GM21619 (cell line): ENCODE data around the gene ITPRIPL2.

ENCODE experiments used
- ATAC-seq: cut with Tn5 transposase; IDR thresholded peaks from one replicate; pipeline ENCODE4 v1.9.1; 2021; ENCODE audit not compliant: unreplicated experiment

Gene ITPRIPL2

DNA sequence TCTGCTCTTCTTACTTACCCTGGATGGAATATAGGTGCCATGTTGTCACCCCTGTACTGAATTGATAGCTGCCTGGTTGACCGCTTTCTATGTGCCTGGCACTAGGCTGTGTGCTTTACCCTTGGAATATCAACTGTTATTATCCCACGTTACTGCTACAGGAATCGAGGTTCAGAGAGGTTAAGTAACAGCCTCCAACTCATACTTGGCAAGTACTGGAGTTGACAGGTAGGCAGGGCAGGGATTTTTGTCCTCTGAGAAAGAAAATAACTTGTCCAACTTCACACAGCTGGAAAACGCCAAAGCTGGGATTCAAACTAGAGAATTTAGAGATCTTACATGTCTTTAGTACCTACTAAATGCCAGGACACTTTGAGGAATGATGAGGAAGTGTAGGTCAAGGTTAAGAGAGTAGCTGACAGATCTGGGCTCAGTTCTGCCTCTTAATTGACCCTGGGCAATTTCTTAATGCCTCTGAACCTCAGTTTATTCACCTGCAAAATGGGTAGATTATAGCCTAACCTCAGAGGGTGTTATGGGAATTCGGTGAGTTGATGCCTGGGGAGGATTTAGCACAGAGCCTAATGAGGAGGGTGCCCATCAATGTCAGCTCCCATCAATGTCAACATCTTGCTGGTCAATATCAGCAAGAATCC is 25.8 kb downstream of the ITPRIPL2 start:
- no peak for ATAC-seq

DNA sequence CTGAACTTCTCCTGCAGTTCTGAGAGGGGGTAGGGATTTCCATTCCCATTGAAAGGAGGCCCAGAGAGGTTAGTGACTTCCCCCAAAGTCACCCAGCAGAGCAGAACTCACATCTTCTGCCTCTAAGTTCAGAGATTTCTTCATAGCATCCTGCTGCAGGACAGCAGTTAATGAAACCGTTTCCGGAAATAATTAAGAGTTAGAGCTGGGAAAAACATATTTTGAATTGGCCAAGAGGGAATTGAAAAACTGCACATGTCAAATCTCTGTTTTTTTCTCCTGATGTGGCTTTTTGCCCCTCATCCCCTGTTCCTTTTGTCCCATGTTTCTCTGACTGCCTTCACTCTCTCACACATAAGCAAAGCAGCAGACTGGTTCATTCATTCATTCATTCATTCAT is 26.6 kb downstream of the ITPRIPL2 start:
- no peak for ATAC-seq

DNA sequence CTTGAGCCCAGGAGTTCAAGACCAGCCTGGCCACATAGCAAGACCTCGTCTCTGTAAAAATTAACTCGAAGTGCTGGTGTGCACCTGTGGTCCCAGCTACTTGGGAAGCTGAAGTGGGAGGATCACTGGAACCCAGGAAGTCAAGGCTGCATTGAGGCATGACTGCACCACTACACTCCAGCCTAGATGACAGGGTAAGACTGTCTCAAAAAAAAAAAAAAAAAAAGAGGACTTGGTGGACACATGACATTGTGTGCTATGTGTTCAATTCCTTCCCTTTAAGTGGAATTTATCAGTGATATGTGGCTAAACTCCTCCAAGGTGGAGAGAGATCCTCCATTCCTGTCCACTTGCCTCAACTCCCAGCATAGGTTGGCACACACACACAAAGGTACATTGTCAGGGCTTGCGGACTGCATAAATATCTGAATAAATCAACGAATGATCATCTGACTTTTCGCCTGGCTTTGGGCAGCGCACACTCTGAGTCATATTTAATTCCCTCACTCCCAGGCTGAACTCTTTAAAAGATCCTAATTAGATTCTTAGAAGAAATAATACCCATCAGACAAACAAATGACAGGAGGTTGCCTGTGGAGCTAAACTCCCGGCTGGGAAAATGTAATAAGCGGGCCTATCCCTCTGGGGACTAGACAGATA is 29.3 kb downstream of the ITPRIPL2 start:
- ATAC-seq: no peak

DNA sequence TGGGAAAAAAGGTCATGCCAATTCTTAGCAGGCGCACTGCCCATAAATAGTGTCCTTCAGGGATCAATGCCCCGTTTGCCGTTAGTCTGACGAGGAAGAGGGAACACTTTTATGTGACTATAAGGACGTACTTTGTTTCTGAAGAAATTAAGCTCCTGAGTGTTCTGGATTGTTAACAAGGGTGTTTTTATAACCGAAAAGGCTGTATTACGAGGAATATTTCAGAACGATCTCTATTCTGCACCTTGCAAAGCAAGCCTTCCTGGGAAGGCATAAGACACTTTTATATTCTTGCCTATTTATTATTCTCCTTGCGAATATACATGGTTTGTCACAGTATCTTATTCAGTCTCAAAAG is 29.8 kb downstream of the ITPRIPL2 start:
- ATAC-seq: no peak

DNA sequence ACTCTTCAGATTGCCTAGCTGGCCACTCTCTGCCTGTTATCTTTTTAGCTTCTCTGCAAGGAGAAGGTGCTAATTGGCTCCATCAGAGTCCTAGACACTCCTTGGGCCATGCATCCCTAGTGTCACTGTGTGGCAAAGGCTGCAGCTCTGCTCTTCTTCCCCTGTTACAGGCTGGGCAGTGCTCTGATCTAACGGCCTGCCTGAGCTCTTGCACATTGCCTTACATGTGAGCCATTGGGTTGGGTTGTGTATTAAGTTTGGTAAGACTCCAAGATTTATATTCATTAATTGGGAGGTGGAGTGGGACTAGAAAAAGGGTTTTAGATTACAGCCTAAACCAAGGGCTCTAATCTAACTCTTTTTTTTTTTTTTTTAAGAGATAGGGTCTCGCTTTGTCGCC is 31.2 kb downstream of the ITPRIPL2 start:
- no peak for ATAC-seq

DNA sequence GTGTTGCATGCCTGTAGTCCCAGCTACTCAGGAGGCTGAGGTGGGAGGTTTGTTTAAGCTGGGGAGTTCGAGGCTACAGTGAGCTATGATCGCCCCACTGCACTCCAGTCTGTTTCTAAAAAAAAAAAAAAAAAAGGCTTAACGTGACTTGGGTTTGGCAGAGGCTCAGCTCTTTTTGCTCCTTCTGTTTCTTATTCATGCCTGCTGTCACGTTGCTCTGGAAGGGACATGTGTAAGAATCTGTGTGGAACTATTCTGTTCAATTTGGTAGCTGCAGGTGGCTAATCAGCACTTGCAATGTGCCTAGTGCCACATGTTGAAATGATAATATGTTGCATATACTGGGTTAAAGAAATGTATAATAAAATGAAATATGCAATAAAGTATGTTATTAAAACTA is 33.4 kb downstream of the ITPRIPL2 start:
- no peak for ATAC-seq

DNA sequence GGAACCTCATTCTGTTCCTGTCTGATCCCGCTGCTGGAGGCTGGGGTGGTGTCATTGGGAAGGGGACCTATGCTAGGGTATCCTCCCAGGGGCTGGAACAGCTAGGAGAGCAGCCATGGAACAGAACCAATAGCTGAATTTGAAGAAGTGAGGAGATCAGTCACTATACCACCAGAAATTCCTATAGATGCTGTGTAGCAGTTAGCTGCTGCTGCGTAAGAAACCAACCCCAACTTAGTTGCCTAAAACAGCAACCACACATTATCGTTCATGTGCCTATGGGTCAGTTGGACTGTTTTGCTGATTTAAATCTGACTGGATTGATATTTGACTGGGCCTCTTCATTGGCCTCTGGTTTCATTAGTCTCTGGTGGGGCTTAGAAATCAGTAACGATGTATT is 33.9 kb downstream of the ITPRIPL2 start:
- ATAC-seq: no peak

DNA sequence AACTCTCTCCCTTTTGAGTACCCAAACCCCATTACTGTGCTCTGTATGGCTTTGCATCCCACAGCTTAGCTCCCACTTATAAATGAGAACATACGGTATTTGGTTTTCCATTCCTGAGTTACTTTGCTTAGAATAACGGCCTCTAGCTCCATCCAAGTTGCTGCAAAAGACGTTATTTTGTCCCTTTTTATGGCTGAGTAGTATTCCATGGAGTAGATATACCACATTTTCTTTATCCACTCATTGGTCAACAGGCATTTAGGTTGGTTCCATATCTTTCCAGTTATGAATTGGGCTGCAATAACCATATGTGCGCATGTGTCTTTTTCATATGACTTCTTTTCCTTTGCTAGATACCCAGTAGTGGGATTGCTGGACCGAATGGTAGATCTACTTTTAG is 34.4 kb downstream of the ITPRIPL2 start:
- ATAC-seq: no peak

DNA sequence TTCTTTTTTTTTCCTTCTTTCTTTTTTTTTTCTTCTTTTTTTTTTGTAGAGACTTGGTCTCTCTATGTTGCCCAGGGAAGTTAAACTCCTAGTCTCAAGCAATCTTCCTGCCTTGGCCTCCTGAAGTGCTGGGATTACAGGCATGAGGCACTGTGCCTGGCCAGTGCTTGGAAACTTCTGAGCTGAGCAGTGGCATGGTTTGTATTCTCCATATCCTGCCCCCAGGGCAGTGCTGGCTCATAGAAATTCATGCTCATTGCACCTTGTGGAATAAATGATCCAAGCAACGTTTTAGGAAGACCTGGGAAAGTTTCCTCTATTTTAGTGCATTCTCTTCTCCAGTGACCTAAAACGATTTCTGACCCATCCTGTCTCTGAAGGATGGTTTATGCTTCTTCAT is 37.5 kb downstream of the ITPRIPL2 start:
- no peak for ATAC-seq

DNA sequence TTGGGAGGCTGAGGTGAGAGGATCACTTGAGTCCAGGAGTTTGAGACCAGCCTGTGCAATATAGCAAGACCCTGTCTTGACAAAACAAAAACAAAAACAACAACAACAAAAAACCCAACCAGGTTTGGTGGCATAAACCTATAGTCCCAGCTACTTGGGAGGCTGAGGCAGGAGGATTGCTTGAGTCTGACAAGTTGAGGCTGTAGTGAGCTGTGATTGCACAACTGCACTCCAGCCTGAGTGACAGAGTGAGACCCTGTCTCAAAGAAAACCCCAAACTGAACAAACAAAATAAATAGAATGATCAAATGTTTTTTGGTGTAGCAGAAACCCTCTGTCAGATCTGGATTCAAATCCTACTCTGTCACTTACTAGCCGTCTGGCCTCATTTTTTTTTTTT is 38.3 kb downstream of the ITPRIPL2 start:
- ATAC-seq: no peak

DNA sequence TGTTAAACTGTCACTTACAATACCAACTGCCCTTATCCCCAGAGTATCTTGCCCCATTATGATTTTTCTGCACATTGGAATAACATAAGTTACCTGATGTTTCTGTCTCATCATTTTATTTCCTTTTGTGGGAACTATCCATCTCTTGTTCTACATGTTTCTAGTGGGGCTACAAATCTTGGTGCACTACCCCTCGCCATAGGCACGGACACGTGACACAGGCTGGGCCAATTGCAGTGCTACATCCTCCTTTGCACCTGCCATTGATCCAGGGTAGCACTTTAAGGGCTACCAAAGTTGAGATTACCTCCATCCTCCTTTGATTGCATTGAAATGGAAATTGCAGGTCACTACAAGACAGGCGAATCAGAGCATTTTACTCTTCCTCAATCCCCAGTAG is 40.1 kb downstream of the ITPRIPL2 start:
- no peak for ATAC-seq

DNA sequence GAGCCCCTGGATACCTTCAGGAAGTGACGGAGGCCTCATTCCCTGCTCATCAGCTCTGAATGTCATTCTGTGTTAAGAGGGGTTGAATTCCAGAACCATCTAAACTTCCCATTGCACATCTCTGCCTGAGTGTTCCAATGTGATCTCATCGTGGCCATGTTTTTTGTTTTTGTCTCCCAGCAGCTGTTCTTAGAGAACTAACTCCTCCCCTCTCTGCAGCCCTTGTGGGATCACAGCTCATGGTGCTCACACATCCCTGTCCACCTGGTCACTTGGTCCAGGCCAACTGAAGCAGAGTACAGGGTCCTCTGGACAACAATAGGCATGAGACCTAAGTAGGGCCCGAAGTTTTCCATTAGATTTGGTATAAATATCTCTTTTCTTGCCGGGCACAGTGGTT is 48.3 kb downstream of the ITPRIPL2 start:
- no peak for ATAC-seq

DNA sequence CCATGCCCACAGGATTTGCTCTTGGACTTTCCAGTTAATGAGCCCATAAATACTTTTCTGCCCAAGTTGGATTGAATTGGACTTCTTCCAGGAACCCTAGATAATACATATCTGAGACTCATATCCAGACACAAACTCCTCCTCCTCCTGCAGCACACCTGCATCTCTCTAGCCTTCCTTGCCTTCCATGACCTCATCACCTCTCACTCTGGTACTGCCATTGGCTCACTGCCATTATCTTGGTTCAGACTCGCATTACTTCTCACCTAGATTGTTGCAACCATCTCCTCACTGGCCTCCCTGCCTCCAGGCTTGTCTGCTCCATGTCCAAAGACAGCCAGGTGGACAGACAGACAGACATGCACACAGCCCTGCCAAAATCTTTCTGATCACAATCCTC is 49.5 kb downstream of the ITPRIPL2 start:
- no peak for ATAC-seq

DNA sequence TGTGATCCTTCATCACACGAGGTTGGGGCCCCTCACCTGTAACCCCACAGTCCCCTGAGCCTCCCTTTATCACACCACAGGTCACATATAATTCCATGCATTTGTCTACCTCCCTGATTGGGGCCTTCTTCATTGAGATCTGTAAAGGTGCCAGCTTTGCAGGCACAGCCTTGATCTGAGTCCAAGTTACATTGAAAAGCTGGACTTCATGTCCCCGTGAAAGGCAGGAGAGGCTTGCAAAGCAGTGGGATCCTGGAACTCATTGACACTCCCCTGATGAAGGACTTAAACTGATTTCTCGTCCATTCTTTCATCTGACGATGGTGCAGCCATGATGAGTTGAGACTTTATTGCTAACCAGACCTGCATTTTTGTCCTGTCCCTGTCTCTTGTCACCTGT is 50.5 kb downstream of the ITPRIPL2 start:
- ATAC-seq: no peak

DNA sequence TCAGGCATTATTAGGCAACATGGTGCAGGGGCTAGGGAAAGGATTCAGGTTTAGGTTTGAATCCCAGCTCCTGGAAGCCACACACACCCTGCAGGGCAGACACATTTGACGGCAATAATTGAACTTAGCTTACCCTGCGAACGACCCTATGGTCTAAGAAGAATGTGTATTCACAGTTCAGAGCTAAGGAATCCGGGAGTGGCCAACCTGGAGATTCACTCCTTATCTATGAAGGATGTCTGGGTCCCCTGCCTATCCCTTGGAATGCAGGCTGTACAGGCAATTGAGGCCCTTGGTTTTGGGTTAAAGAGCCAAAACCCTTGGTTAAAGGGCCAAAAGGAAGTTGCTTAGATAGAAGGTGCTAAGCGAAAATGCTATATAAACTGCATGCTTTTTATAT is 51.3 kb downstream of the ITPRIPL2 start:
- no peak for ATAC-seq

DNA sequence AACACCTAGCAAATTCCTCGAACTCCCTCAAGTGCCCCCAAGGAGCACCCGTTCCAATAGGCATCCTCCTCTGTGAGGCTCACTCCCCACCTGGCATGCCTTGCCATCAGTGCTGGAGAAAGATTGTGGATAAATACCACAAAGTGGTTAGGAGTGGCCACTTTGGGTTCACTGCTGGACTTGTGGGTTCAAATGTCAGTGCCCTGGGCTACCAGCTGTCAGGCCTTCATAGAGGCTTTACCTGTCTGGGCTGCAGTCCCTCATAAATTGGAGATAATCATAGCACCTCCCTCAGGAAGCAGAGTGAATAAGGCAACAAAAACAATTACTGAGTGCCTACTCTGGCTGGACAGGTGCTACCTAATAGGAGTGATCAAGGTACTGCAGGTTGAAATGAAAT is 52.7 kb downstream of the ITPRIPL2 start:
- no peak for ATAC-seq

DNA sequence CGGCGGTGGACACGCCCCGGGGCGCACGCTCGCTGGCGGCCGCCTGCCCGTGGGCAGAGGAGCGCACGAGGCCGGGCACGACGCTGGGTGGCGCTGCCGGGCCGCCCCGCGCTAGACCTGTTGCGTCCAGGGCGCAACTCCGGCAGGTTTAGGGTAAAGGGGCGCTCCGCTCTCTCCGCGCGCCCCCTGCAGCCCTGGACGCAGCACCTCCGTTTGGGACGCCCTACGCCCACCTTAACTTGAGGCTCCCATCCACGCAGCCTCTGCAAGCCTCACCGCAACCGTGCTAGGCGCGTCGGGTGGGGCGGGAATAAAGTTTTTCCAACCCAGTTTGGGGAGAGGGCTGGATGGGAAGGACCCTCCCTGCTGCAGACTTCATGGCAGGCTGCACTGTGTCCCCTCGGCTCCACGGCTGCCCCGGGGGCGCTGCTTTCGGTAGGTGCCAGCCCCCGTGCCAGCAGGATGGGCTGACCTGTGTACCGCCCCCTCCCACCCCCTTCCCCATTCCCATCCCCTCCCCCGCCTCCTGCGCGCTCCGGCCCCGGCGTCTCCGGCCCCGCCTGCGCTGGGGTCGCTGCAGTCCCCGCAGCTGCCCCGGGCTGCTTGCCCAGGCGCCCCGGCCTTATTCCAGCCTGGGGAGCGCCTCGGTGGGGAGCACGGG is 54.1 kb downstream of the ITPRIPL2 start, which contains the start of gene SYT17:
Gene SYT17, plus strand, starts transcription at position 531 of the 661 bp plus-strand sequence. CDS start 407 bp downstream, outside the sequence.
- ATAC-seq: peak; percentile 64

DNA sequence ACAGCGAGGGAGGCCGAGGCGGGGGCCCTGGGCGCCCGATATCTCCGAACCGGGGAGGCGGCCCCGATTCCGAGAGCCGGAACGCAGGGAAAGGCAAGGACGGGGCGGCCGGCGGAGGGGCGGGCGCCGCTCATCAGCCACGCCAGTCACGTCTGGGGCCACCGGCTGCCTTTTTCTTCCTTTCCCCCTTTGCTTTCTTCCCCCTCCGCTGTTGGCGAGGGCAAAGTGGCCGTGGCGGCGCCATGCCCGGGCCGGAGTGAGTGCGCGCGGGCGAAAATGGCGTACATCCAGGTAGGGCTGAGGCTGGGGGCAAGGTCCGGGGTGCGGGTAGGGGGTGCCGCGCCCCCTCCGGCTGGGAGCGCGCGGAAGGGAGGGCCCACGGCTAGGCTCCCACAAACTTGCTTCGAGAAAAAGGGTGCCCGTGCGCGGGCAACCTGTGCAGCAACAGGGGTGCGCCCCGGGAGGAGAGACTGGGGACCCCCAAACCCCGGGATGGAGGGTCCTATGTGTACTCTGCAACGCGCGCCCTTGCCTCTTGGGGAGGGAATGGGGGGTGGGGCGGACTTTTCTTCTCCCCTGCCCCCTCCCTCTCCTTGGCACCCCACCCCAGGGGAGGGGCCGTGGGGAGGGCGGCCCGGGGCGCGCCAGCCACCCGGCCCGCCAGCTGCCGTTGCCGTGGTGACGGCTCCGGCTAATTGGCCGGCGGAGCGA is 54.8 kb downstream of the ITPRIPL2 start:
- no peak for ATAC-seq

DNA sequence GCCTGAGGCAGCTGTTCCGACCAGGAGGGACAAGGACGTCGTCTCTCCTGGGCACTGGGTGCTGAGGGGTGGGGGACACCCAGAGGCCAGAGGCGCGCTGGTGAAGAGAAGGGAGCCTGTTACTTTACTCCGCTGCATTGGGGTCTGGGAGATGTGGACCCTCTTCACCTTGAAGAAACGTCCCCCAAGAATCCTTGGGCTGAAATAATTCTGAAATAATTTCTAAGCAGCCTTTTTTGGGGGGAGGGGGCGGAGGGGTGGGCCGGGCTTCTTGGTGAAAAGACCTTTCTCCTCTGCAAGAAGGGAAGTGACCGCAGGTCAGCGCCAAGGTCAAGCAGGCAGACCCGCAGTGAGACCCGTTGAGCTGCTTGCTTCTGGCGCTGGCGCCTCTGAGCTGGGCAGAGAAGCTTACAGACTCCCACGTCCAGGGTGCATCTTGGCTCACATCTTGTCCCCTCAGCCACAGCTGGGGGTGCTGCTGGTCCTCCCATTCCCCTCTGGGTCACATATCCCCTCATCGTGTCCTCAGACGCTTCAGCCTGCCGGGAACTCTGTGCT is 55.4 kb downstream of the ITPRIPL2 start:
- no peak for ATAC-seq

DNA sequence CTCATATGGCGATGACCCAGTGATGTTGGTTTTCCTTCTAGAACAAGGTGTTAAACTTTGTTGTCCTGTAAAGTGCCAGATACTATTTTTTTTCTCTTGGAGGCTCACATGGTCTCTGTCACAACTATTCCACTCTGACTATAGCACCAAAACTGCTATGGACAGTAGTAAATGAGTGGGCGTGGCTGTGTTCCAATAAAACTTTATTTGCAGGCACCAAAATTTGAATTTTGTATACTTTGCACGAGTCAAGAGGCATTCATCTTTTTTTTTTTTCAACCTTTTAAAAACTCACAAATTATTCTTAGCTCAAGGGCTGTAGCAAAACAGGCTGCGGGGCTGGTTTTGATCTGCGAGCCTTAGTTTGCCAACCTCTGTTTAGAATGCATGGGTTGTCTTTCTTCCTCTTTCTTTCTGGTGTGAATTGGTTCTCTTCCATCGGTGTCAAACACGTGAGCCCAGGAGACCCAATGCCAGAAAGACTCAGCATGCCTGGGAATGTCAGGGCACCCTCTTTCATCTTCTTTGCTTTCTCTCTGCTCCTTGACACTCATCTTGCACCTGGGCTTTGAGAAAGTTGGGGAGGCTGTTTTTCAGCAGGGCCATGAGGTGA is 56.4 kb downstream of the ITPRIPL2 start:
- ATAC-seq: no peak
